Measurements from ENCODE around the gene TAMALIN.

DNA sequence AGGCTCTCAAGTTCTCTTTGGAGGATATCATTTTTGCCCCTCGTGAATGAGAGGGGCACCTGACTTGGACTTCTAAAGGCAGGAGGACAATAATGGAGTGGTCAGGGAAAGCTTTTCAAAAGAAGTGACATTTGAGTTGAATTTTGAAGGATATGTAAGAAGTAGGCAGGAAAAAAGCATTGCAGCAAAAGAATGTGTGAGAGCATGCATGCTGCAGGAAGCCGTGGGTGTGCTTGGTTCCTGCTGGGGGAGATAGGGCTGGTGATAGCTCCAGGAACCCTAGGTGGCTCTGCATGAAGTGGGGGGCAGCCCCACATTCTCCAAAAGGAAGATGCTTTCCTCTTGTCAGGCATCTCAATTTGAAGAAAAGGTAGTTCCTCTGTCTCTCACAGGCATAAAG lies 32.1 kb upstream of the TAMALIN start:
- TF ChIP-seq EP300 (IDR thresholded peaks at IDR 0.05) (no peak), POLR2A (IDR thresholded peaks at IDR 0.05) (no peak)
- TF ChIP-seq, protein P1, sequence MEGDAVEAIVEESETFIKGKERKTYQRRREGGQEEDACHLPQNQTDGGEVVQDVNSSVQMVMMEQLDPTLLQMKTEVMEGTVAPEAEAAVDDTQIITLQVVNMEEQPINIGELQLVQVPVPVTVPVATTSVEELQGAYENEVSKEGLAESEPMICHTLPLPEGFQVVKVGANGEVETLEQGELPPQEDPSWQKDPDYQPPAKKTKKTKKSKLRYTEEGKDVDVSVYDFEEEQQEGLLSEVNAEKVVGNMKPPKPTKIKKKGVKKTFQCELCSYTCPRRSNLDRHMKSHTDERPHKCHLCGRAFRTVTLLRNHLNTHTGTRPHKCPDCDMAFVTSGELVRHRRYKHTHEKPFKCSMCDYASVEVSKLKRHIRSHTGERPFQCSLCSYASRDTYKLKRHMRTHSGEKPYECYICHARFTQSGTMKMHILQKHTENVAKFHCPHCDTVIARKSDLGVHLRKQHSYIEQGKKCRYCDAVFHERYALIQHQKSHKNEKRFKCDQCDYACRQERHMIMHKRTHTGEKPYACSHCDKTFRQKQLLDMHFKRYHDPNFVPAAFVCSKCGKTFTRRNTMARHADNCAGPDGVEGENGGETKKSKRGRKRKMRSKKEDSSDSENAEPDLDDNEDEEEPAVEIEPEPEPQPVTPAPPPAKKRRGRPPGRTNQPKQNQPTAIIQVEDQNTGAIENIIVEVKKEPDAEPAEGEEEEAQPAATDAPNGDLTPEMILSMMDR (IDR thresholded peaks at IDR 0.05), result no peak

Measured in ovary (tissue), 3 donors.